Measurements from ENCODE around the gene TMSB4X. TPM values are rescaled to one million over a fixed set of nuclear protein-coding genes. Genes with fewer than 3 reads are reported as not detected.

Gene TMSB4X
- total and polyA plus RNA-seq, 2 of the 8 experiments (the other 6 are each of a cell fraction or from before 2014, with no cell fraction given): 2,063 to 2,112 TPM

DNA sequence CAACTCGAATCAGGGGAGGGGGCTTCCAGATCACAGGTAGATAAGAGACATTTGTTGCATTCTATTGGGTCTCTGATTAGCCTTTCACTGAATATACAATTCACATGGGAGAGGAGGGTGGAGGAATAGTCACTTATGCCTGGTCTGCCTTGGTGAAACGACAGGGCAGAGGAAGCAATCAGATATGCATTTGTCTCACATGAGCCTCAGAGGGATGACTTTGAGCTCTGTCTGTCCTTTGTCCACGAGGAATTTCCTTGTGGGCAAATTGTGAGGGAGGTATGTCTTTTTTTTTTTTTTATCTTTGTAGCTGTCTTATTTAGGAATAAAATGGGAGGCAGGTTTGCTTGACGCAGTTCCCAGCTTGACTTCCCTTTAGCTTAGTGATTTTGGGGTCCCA lies 28.5 kb upstream of the TMSB4X start (continued):
- TF ChIP-seq, protein P1, sequence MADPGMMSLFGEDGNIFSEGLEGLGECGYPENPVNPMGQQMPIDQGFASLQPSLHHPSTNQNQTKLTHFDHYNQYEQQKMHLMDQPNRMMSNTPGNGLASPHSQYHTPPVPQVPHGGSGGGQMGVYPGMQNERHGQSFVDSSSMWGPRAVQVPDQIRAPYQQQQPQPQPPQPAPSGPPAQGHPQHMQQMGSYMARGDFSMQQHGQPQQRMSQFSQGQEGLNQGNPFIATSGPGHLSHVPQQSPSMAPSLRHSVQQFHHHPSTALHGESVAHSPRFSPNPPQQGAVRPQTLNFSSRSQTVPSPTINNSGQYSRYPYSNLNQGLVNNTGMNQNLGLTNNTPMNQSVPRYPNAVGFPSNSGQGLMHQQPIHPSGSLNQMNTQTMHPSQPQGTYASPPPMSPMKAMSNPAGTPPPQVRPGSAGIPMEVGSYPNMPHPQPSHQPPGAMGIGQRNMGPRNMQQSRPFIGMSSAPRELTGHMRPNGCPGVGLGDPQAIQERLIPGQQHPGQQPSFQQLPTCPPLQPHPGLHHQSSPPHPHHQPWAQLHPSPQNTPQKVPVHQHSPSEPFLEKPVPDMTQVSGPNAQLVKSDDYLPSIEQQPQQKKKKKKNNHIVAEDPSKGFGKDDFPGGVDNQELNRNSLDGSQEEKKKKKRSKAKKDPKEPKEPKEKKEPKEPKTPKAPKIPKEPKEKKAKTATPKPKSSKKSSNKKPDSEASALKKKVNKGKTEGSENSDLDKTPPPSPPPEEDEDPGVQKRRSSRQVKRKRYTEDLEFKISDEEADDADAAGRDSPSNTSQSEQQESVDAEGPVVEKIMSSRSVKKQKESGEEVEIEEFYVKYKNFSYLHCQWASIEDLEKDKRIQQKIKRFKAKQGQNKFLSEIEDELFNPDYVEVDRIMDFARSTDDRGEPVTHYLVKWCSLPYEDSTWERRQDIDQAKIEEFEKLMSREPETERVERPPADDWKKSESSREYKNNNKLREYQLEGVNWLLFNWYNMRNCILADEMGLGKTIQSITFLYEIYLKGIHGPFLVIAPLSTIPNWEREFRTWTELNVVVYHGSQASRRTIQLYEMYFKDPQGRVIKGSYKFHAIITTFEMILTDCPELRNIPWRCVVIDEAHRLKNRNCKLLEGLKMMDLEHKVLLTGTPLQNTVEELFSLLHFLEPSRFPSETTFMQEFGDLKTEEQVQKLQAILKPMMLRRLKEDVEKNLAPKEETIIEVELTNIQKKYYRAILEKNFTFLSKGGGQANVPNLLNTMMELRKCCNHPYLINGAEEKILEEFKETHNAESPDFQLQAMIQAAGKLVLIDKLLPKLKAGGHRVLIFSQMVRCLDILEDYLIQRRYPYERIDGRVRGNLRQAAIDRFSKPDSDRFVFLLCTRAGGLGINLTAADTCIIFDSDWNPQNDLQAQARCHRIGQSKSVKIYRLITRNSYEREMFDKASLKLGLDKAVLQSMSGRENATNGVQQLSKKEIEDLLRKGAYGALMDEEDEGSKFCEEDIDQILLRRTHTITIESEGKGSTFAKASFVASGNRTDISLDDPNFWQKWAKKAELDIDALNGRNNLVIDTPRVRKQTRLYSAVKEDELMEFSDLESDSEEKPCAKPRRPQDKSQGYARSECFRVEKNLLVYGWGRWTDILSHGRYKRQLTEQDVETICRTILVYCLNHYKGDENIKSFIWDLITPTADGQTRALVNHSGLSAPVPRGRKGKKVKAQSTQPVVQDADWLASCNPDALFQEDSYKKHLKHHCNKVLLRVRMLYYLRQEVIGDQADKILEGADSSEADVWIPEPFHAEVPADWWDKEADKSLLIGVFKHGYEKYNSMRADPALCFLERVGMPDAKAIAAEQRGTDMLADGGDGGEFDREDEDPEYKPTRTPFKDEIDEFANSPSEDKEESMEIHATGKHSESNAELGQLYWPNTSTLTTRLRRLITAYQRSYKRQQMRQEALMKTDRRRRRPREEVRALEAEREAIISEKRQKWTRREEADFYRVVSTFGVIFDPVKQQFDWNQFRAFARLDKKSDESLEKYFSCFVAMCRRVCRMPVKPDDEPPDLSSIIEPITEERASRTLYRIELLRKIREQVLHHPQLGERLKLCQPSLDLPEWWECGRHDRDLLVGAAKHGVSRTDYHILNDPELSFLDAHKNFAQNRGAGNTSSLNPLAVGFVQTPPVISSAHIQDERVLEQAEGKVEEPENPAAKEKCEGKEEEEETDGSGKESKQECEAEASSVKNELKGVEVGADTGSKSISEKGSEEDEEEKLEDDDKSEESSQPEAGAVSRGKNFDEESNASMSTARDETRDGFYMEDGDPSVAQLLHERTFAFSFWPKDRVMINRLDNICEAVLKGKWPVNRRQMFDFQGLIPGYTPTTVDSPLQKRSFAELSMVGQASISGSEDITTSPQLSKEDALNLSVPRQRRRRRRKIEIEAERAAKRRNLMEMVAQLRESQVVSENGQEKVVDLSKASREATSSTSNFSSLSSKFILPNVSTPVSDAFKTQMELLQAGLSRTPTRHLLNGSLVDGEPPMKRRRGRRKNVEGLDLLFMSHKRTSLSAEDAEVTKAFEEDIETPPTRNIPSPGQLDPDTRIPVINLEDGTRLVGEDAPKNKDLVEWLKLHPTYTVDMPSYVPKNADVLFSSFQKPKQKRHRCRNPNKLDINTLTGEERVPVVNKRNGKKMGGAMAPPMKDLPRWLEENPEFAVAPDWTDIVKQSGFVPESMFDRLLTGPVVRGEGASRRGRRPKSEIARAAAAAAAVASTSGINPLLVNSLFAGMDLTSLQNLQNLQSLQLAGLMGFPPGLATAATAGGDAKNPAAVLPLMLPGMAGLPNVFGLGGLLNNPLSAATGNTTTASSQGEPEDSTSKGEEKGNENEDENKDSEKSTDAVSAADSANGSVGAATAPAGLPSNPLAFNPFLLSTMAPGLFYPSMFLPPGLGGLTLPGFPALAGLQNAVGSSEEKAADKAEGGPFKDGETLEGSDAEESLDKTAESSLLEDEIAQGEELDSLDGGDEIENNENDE (IDR thresholded peaks at IDR 0.05; ENCODE audit: insufficient replicate concordance, low read length): no peak
- TF ChIP-seq, protein P2, sequence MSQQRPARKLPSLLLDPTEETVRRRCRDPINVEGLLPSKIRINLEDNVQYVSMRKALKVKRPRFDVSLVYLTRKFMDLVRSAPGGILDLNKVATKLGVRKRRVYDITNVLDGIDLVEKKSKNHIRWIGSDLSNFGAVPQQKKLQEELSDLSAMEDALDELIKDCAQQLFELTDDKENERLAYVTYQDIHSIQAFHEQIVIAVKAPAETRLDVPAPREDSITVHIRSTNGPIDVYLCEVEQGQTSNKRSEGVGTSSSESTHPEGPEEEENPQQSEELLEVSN (IDR thresholded peaks at IDR 0.05): no peak
- TF ChIP-seq KDM4A (IDR thresholded peaks at IDR 0.05; ENCODE audit: low read depth, low read length, severe bottlenecking) (no peak), MAFK (IDR thresholded peaks at IDR 0.05; ENCODE audit: low read depth, low read length) (no peak), NANOG (IDR thresholded peaks at IDR 0.05; ENCODE audit: insufficient read depth, low read depth, low read length, poor library complexity, severe bottlenecking) (no peak), RXRA (IDR thresholded peaks at IDR 0.05; ENCODE audit: insufficient read depth, low read depth, low read length) (no peak), BCL11A (IDR thresholded peaks at IDR 0.05; ENCODE audit: low read depth in 2 of 2, low read length in 2 of 2) (no peak), NRF1 (IDR thresholded peaks at IDR 0.05; ENCODE audit: low read depth, low read length) (no peak)

Measured in H1 (cell line).